PC-9 (cell line): Measurements from ENCODE around the gene PDE1C. TPM values are rescaled to one million over a fixed set of nuclear protein-coding genes. Genes with fewer than 3 reads are reported as not detected.

Source experiments
- BruUV-seq: library from RNA; stranded (reverse); fragments of 400-500 nt; replicated peaks from 2 replicates; lab custom pipeline; 2021; lab: Mats Ljungman, UMichigan
- CTCF ChIA-PET: fragments of 300-600 bp; sonication (Branson Sonifier 250); formaldehyde crosslinking; loops from one replicate; lab custom pipeline; 2022; ENCODE audit warnings: antibody characterized with exemption; lab: Charles Lee
- POLR2A ChIA-PET: fragments of 300-600 bp; sonication (Branson Sonifier 250); formaldehyde crosslinking; loops from one replicate; lab custom pipeline; 2022; ENCODE audit warnings: antibody characterized with exemption; ENCODE audit not compliant: unreplicated experiment; lab: Charles Lee
- DNase-seq, 2 experiments: peaks; one replicate each; pipeline versions ENCODE4 v3.0.0 to v3.0.0-alpha.2; 2015 to 2022; ENCODE audit warnings: mixed read lengths in 1 of 2
- H2AFZ ChIP-seq: fragments of 200-600 bp; sonication (generic); 2 replicates; pipeline ENCODE4 v1.8.1; 2017; ENCODE audit warnings: antibody characterized with exemption
- H3F3A ChIP-seq: fragments of 200-600 bp; sonication (generic); 2 replicates; pipeline ENCODE4 v1.8.1; 2017; ENCODE audit warnings: antibody characterized with exemption, mild to moderate bottlenecking, low read depth; ENCODE audit not compliant: insufficient read depth
- H3K27ac ChIP-seq: fragments of 200-600 bp; sonication (generic); 2 replicates; pipeline ENCODE4 v1.6.1; 2016; ENCODE audit warnings: mixed run types
- H3K27me3 ChIP-seq: fragments of 200-600 bp; sonication (generic); 2 replicates; pipeline ENCODE4 v1.6.1; 2016; ENCODE audit warnings: low read depth, mixed run types; ENCODE audit not compliant: insufficient read depth
- H3K36me3 ChIP-seq: fragments of 200-600 bp; sonication (generic); 2 replicates; pipeline ENCODE4 v1.6.1; 2016; ENCODE audit warnings: low read depth, mixed run types
- H3K4me1 ChIP-seq: fragments of 200-600 bp; sonication (generic); replicated peaks from 2 replicates; pipeline ENCODE4 v1.6.1; 2016; ENCODE audit warnings: mixed run types; ENCODE audit not compliant: insufficient read depth
- H3K4me2 ChIP-seq: fragments of 200-600 bp; sonication (generic); 2 replicates; pipeline ENCODE4 v1.6.1; 2017; ENCODE audit warnings: mixed run types
- H3K4me3 ChIP-seq: fragments of 200-600 bp; sonication (generic); 2 replicates; pipeline ENCODE4 v1.6.1; 2016; ENCODE audit warnings: mixed run types
- H3K79me2 ChIP-seq: fragments of 200-600 bp; sonication (generic); 2 replicates; pipeline ENCODE4 v1.6.1; 2017; ENCODE audit warnings: low read depth, mixed run types
- H3K9me2 ChIP-seq: fragments of 200-600 bp; sonication (generic); 2 replicates; pipeline ENCODE4 v1.8.1; 2017; ENCODE audit warnings: mild to moderate bottlenecking; ENCODE audit not compliant: insufficient read depth
- H3K9me3 ChIP-seq: fragments of 200-600 bp; sonication (generic); 2 replicates; pipeline ENCODE4 v1.8.1; 2016; ENCODE audit warnings: low read depth; ENCODE audit not compliant: insufficient read depth
- H4K20me1 ChIP-seq: fragments of 200-600 bp; sonication (generic); 2 replicates; pipeline ENCODE4 v1.8.1; 2017; ENCODE audit not compliant: insufficient read depth
- CTCF ChIP-seq: fragments of 200-600 bp; sonication (generic); conservative IDR thresholded peaks from 2 replicates; pipeline ENCODE4 v1.6.1; 2017; ENCODE audit warnings: mixed run types, antibody characterized with exemption, mild to moderate bottlenecking, moderate library complexity
- EZH2 ChIP-seq: fragments of 200-600 bp; sonication (generic); IDR thresholded peaks from 2 replicates; pipeline ENCODE4 v1.8.0; 2017; ENCODE audit warnings: antibody characterized with exemption, low read depth
- intact Hi-C: fragments of 100-400 bp; cut with micrococcal nuclease; formaldehyde crosslinking; loops from one replicate; pipeline ENCODE4 v1.10.0; 2022; ENCODE audit not compliant: unreplicated experiment
- total RNA-seq: library from RNA; stranded (reverse); gene quantifications from 2 replicates; pipeline ENCODE4 v1.2.3, GENCODE V29; 2021

PDE1C gene
- total RNA-seq, 1 experiment from 2014 or later: 1.7 TPM

- TF ChIP-seq CTCF (no peak), EZH2 (no peak)
- no peaks in the 10 kb centered on the region for H3K4me1 ChIP-seq
- no peaks in the 10 kb centered on the region for H3K79me2 ChIP-seq
- ChIA-PET CTCF (no interaction called here), POLR2A (no interaction called here)
- H3K4me3 ChIP-seq: no peak overlapping the region
- H2AFZ ChIP-seq: no peak overlapping the region
- no peaks in the 10 kb centered on the region for H3K9me2 ChIP-seq
- no peaks in the 10 kb centered on the region for H3K27me3 ChIP-seq
- DNase-seq: no peak
- intact Hi-C loops: no loop called here
- no peaks in the 10 kb centered on the region for H3F3A ChIP-seq
- H4K20me1 ChIP-seq: no peaks in the 10 kb centered on the region
- no peaks in the 10 kb centered on the region for H3K9me3 ChIP-seq
- no TSS peak for BruUV-seq
- H3K4me2 ChIP-seq: no peak overlapping the region
- no peak overlapping the region for H3K27ac ChIP-seq
- no peaks in the 10 kb centered on the region for H3K36me3 ChIP-seq
Measured at GRCh38 chr7:31874631-31875386, 195.4 kb downstream of the PDE1C start.

DNA sequence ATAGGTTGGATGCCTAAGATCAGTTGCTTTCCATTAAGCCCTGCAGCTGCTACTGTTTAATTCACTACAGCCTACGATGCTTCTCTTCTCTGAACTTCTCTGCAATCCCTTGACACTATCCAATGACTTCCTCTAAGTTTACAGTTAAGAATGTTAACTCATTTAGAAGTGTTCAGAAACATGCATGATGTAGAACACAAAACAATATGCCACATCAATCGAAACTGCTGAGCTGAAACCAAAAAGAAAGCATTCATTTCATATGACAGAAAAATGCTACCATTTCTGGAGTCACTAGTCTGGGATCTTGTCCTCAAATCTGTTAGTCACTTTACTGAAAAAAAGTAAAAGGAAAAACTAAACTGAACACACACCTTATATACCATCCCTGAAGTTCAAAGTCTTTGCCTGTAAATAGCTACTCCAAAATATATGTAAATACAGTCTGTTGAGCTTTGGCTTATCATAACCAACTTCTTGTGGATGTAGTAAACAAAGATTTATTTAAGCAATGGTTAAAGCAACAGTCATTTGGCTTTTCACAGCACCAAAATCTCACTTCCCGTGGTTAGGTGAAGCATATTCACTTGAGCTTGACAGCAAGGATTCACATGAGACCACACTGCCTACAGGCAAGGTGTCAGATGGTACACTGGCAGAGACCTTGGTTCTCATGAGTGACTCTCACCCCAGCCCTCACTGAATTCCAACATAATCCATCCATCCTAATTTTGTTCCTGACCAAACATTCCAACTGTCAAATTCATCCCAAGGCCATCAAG, 196.2 kb downstream of the PDE1C start:
- H3K9me2 ChIP-seq: no peaks in the 10 kb centered on the region
- H3K4me3 ChIP-seq: no peak overlapping the region
- H3F3A ChIP-seq: no peaks in the 10 kb centered on the region
- POLR2A ChIA-PET: no interaction called here
- TF ChIP-seq EZH2 (no peak), CTCF (no peak)
- CTCF ChIA-PET: no interaction called here
- H3K27ac ChIP-seq: no peak overlapping the region
- H2AFZ ChIP-seq: no peak overlapping the region
- intact Hi-C loops: no loop called here
- no peaks in the 10 kb centered on the region for H3K4me1 ChIP-seq
- H3K9me3 ChIP-seq: no peaks in the 10 kb centered on the region
- H3K36me3 ChIP-seq: no peaks in the 10 kb centered on the region
- H3K27me3 ChIP-seq: no peaks in the 10 kb centered on the region
- no TSS peak for BruUV-seq
- no peak overlapping the region for H3K4me2 ChIP-seq
- no peaks in the 10 kb centered on the region for H3K79me2 ChIP-seq
- DNase-seq: no peak
- no peaks in the 10 kb centered on the region for H4K20me1 ChIP-seq

DNA sequence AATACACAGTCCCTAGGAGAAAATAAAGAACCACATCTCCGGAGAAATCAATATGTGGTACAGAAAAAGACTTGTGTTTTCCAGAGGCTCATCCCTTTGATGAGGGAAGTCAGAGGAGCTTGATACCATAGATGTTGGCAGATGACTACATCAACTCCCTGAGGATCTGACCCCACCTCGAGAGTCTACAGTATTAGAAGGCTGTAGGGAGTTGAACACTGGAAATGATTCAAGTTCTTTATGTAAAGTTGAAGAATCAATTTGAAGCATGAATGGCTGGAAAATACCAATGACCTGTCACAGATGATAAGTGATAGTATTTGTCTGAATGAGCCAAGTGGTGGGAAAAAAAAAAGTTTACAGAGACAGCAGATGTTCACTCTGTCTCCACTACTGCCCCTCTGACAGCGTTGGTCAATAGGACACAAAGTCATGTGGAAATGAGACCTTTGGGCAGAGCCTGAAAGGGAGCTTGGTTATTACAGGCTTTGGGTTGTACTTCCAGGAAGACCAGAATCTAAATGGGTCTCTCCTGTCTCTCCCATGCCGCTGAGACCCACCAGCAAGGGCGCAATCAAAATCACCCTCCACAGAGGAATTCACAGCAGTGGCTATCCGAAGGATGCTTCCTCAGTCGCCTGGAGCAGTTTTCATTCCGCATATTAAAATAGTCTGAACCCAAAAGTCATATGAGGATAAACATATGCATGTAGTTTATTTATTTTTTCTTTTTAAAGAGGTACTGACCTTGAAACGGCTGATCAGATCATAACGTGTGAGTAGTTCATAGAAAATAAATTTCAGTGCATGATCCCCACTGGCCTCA, 197.4 kb downstream of the PDE1C start:
- ChIA-PET POLR2A (no interaction called here), CTCF (no interaction called here)
- H3F3A ChIP-seq: no peaks in the 10 kb centered on the region
- H4K20me1 ChIP-seq: no peaks in the 10 kb centered on the region
- H3K4me1 ChIP-seq: no peaks in the 10 kb centered on the region
- intact Hi-C loops: no loop called here
- DNase-seq: no peak
- H3K36me3 ChIP-seq: no peaks in the 10 kb centered on the region
- H3K27ac ChIP-seq: no peak overlapping the region
- H3K79me2 ChIP-seq: no peaks in the 10 kb centered on the region
- no peak overlapping the region for H3K4me3 ChIP-seq
- BruUV-seq: no TSS peak
- no peaks in the 10 kb centered on the region for H3K9me2 ChIP-seq
- no peaks in the 10 kb centered on the region for H3K27me3 ChIP-seq
- no peaks in the 10 kb centered on the region for H3K9me3 ChIP-seq
- no peak overlapping the region for H3K4me2 ChIP-seq
- no peak overlapping the region for H2AFZ ChIP-seq
- TF ChIP-seq EZH2 (no peak), CTCF (no peak)
